Sigmoid colon (tissue), 4 donors: ENCODE results near the gene CD44.

Experiments
- EP300 ChIP-seq, 4 donors: sonication (generic); formaldehyde crosslinking; IDR thresholded peaks; one replicate each; pipeline ENCODE4 v1.6.1; 2017; ENCODE audit warnings: antibody characterized with exemption in 4 of 4
- POLR2A ChIP-seq, 2 donors: fragments of 450-650 bp; IDR thresholded peaks; one replicate each; pipeline ENCODE4 v1.6.1; 2016; ENCODE audit warnings: antibody characterized with exemption in 2 of 2, mild to moderate bottlenecking in 2 of 2, moderate library complexity in 2 of 2
- TF ChIP-seq, protein P1 (sequence below), 4 experiments: fragments of 450-650 bp in 3 of 4; fragments of 200-600 bp in 1 of 4; IDR thresholded peaks; one replicate each; pipeline ENCODE4 v1.5.1; 2016 to 2019; ENCODE audit warnings: antibody characterized with exemption in 4 of 4, mild to moderate bottlenecking in 3 of 4, moderate library complexity in 2 of 4

DNA sequence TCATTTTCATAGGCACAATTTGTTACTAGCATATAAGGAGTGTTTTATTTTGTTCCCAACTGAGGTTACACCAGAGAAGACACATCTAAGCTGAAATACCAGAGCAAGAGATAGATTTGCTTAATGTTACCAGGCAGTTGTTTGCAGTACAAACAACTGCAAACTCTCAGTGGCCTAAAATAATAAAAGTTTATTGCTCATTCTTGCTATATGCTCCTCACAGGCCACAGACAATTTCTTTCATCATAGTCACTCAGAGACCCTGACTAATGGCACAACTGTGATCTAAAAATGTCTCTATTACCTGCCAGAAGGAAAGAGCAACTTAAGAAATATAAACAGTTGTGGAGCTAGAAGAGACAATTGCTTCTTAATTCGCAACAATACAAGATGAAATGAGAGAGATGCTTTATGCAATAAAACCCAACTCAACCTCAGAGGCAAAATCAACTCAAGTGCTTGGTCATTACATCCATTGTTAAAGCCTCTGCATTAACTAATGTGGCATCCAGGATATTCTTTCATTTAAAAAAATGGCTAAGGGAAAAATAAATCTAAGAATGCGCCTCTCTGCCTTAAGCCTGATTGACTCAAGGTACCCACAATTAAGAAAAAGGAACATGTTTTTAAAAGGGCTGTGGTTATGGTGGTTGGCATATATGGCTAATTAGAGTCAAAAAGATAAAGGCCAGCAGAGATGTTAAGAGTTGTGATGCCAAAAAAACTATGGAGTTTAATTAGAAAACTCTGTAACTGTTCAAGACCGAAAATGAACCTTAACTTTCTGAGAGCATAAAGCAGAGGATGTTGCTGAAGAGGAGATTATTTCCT, 103.7 kb downstream of the CD44 start:
- no peak for TF ChIP-seq EP300 (IDR thresholded peaks at IDR 0.05)
- TF ChIP-seq, protein P1, sequence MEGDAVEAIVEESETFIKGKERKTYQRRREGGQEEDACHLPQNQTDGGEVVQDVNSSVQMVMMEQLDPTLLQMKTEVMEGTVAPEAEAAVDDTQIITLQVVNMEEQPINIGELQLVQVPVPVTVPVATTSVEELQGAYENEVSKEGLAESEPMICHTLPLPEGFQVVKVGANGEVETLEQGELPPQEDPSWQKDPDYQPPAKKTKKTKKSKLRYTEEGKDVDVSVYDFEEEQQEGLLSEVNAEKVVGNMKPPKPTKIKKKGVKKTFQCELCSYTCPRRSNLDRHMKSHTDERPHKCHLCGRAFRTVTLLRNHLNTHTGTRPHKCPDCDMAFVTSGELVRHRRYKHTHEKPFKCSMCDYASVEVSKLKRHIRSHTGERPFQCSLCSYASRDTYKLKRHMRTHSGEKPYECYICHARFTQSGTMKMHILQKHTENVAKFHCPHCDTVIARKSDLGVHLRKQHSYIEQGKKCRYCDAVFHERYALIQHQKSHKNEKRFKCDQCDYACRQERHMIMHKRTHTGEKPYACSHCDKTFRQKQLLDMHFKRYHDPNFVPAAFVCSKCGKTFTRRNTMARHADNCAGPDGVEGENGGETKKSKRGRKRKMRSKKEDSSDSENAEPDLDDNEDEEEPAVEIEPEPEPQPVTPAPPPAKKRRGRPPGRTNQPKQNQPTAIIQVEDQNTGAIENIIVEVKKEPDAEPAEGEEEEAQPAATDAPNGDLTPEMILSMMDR (IDR thresholded peaks at IDR 0.05) = no peak
- no peak for TF ChIP-seq POLR2A (IDR thresholded peaks at IDR 0.05)
